HK-2 (cell line): Measurements from ENCODE around the gene TRPM4.
"Not testable (repeated sequence)": the region's sequence is repeated elsewhere in the genome, so short reads cannot be mapped to it uniquely, and the experiment has no call there.

Source experiments
- DNase-seq: peaks from one replicate; pipeline ENCODE4 v3.0.0-alpha.2; 2018; ENCODE audit not compliant: unreplicated experiment

TRPM4 gene

DNA sequence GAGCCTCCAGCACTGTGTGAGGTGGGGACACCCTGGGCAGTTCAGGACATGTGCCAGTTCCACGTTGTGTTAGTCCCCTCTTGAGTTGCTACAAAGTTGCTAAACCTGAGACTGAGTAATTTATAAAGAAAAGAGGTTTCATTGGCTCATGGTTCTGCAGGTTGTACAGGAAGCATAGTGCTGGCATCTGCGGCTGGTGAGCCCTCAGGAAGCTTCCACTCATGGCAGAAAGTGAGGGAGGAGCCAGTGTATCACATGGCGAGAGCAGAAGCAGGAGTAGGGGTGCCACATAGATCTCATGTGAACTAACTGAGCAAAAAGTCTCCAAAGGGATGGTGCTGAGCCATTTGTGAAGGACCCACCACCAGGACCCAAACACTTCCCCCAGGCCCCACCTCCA, 33.2 kb downstream of the TRPM4 start:
- DNase-seq, result no peak

DNA sequence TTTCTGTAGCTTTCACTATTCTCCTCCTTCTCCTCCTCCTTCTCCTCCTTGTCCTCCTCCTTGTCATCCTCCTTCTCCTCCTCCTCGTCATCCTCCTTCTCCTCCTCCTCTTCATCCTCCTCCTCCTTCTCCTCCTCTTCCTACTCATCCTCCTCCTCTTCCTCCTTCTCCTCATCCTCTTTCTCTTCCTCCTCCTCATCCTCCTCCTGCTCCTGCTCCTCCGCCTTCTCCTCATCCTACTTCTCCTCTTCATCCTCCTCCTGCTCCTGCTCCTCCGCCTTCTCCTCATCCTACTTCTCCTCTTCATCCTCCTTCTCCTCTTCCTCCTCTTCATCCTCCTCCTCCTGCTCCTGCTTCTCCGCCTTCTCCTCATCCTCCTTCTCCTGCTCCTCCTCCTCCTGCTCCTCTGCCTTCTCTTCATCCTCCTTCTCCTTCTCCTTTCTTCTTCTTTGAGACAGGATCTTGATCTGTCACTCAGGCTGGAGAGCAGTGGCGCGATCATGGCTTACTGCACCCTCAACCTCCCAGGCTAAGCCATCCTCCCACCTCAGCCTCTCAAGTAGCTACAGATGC, 36.3 kb downstream of the TRPM4 start:
- DNase-seq, result no peak

DNA sequence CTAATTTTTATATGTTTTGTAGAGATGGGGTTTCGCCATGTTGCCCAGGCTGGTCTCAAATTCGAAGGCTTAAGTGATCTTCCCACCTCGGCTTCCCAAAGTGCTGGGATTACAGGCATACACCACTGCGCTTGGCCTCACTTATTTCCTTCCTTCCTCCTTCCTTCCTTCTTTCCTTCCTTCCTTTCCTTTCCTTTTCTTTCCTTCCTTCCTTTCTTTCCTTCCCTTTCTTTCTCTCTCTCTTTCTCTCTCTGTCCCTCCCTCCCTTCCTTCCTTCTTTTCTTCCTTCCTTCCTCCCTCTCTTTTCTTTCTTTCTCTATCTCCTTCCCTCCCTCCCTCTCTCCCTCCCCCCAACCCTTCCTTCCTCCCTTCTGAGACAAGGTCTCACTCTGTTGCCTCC, 36.8 kb downstream of the TRPM4 start:
- no peak for DNase-seq

DNA sequence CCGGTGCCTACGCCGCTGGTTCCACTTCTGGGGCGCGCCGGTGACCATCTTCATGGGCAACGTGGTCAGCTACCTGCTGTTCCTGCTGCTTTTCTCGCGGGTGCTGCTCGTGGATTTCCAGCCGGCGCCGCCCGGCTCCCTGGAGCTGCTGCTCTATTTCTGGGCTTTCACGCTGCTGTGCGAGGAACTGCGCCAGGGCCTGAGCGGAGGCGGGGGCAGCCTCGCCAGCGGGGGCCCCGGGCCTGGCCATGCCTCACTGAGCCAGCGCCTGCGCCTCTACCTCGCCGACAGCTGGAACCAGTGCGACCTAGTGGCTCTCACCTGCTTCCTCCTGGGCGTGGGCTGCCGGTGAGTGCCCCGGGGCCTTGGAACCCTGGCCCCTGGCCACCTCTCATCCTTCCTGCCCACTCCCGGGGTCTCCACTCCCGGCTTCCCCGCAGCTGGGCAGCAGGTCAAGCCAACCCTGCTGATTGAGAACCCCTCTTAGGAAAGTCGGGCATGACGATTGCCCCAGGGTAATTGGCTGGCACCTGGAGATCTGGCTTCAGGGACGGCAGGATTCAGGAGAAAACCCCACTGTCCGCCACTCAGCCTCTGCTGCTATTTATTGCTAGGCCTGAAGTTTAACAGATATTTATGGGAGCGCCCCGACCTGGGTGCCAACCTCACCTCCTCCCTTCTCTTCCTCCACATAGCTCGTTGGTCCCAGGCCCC, 39.1 kb downstream of the TRPM4 start:
- DNase-seq, result no peak

DNA sequence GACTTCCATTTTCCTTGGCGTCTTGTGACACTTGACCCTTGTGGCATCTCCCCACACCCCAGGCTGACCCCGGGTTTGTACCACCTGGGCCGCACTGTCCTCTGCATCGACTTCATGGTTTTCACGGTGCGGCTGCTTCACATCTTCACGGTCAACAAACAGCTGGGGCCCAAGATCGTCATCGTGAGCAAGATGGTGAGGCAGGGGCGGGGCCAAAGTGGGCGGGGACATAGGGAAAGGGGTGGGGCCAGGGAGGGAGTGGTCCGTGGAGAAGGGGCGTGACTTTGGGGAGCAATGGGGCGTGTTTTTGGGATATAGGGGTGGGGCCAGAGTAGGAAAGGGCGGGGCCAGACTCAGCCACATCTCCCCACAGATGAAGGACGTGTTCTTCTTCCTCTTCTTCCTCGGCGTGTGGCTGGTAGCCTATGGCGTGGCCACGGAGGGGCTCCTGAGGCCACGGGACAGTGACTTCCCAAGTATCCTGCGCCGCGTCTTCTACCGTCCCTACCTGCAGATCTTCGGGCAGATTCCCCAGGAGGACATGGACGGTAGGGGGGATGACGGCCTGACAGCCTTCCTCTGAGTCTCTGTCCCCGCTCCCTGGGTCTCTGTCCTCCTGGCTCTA, 42.8 kb downstream of the TRPM4 start:
- DNase-seq, result no peak

DNA sequence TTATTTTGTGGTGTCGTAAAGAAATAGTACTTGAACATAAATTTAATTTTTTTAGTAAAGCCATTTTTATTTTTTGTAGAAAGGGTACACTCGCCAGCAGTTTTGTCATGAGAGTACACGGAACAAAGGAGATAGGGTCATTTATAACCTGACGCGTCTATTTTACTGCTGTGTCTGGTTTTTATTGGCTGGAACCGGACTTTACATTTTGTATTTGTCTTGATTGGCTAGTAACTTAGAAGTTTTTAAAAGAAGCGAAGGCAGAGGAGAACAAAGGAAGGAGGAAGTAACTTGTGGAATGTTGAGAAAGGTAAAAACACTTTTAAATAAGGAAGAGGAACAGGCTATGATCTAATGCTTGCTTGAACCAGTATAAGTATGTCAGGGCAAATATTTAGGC, 43.5 kb downstream of the TRPM4 start:
- DNase-seq, result no peak

DNA sequence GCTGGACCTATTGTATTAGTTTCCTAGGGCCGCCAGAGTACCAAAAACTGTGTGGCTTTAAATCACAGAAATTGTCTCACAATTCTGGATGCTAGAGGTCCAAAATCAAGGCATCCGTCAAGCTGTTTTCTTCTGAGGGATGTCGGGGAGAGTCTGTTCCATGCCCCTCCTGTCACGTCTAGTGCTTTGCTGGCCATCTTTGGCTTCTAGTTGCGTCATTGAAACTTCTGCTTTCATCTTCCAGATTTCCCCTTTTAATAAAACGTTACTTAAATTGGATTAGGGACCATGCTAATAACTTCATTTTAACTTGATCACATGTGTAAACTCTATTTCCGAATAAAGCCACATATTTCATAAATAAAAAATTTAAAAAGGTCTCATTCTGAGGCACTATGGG, 47.5 kb downstream of the TRPM4 start:
- no peak for DNase-seq

DNA sequence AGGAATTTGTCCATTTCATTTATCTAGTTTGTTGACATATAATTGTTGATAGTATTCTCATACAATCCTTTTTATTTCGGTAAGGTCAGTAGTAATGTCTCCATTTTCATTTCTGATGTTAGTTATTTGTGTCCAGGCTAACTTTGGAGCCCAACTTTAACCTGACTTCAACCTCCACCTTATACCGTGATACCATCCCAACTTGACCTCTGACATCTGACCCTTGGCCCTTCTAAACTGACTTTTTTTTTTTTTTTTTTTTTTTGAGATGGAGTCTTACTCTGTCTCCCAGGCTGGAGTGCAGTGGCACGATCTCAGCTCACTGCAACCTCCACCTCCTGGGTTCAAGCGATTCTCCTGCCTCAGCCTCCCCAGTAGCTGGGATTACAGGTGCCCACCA, 51.9 kb downstream of the TRPM4 start:
- not testable (repeated sequence) for DNase-seq

DNA sequence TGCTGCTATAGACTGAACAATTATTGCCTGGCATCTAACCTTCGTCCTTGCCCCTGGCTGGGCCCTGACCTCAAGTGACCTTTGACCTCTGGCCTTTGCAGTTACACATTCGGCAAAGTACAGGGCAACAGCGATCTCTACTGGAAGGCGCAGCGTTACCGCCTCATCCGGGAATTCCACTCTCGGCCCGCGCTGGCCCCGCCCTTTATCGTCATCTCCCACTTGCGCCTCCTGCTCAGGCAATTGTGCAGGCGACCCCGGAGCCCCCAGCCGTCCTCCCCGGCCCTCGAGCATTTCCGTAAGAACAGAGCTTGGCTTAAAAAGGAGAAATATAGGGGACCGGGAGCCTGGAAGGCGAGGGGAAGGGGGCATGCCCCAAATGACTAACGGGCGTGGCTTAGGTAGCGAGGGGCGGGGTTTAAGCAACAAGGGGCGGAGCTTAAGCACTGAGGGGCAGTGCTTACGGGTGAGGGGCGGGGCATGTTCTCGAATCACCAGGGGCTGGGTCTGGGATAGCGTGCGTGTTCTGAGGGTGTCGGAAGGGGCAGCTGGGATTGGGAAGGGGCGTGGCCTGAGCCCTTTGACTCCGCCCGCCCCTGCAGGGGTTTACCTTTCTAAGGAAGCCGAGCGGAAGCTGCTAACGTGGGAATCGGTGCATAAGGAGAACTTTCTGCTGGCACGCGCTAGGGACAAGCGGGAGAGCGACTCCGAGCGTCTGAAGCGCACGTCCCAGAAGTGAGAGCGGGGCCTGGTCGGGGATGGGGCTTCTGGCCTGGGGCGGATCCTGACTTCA, 52.7 kb downstream of the TRPM4 start:
- no peak for DNase-seq

DNA sequence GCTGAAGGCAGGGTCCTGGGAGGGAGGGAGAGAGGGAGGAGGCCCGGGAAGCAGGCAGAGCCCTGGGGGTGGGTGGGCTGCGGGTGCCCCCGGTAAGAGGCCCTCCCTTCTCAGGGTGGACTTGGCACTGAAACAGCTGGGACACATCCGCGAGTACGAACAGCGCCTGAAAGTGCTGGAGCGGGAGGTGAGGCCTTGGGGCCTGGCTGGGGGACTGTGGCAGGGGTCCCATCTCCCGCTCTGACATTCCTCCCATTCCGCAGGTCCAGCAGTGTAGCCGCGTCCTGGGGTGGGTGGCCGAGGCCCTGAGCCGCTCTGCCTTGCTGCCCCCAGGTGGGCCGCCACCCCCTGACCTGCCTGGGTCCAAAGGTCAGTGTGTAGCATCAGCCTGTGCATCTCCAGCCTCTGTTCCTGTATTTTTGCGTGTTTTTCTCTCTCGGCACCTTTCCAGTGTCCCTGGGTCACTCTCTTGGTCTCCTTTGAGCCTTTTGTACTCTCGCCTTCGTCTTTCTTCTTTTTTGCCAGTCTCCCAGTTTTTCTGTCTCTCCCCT, 53.4 kb downstream of the TRPM4 start:
- DNase-seq, result no peak

DNA sequence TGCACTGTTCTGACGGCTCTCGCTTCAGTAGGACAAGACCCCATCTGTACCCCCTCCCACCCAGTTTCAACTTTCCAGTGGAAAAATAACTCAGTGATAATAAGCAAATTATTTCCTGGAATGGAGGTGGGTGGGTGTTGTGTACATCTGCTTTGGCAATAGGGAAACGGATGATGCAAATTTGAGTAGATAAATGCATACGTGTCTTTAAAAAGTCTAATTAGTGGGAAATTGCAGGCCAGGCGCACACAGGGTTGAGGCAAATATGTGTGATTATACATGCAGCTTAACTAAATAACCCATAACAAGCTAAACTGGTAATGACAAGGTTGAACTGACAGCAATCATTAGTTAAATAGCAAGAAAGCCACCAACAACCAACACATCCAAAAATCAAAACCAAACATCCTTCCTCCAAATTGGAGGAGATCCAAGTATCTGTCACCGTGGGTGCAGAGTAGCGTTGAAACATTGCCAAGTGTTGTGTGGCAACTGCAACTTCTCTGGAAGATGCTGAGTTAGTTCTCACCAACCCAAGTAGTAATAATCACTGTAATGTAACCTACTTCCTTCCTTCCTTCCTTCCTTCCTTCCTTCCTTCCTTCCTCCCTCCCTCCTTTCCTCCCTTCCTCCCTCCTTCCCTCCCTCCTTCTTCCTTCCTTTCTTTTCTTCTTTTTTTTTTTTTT, 54.6 kb downstream of the TRPM4 start:
- DNase-seq, result no peak

DNA sequence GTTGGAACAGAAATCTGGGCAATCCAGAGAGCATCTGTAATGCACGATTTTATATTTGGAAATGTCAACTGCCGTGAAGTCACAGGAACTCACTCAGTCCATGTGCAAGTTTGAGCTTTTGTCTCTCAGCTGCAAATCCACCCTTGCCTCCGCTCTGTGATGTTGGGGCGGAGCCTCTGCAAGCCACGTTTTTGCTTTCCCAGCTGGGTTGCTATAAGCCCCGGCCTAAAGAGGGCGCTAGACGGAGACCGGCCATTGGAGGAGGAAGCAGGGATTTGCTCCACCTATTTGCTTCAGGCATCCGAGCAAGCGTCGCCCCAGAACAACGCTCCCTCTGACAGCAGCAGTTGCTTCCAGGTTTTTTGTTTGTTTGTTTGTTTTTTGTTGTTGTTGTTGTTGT, 56.2 kb downstream of the TRPM4 start:
- DNase-seq, result no peak

DNA sequence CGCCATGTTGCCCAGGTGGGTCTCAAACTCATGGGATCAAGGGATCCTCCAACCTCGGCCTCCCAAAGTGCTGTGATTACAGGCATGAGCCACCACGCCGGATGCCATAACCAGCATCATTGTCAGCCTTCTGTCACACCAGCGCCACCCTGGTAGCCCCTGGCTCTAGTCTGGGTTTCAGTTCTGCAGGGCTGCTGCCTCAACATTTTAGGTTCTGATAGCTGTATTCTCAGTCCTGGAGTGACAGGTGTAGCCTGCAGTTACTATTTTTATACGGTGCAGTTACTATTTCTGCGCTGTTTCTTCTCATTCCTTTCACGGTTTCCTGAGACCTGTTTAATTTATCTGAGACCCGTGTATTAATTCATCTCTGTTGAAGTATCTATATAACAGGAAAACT, 57.1 kb downstream of the TRPM4 start:
- no peak for DNase-seq

DNA sequence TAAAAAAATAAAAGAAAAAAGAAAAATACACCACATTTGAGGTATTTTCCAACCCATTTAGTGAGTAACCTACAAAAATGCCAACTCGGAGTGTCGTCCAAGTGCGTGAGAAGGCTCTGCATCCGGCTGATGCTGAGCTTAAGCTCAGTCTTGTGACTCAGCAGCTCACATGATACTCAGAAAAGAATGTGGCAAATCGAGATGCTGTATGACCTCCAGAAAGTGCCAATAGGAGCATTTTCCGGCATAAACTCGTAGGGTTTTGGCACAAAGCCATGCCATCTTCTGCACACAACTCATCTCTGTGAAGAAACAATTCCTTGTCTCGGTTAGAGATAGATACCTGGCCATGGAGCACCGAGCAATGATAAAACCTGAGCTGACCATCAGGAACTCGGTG, 58.5 kb downstream of the TRPM4 start:
- DNase-seq, result no peak

DNA sequence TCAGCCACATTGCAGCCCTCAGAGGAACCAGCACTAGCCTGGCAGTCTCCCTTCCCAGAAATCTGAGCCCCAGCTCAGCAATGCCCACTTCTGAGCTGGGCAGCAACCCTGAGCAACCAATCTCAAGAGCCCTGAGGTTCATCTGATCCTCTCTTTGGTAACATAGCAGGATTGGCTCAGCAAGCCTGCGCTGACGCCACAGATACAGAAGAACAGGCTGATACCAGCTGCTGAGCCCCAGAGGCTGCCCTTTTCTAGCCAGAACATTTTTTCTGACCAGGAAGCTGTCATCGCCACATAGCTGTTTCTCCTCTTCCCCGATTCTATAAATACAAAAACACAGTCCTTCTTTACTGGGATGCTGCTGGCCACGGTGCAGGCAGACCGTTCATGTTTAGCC, 59.8 kb downstream of the TRPM4 start:
- no peak for DNase-seq

DNA sequence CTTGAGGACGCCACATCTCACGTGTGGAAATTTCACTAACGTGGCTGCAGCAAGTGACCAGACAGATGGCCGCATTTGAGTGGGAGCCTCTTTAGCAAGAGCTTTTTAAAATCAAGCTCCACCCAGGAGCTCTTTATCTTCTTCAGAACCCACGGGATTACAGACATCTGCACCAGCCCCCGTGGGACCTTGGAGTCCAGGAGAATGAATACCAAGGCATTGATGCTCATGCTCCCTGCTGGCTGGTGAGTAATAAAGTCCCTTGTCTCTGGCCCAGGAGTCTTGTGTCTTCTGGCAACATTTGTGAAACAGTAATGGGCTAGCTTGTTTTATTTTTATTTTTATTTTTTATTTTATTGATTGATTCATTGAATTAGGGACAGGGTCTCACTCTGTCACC, 64.4 kb downstream of the TRPM4 start:
- DNase-seq, result no peak

DNA sequence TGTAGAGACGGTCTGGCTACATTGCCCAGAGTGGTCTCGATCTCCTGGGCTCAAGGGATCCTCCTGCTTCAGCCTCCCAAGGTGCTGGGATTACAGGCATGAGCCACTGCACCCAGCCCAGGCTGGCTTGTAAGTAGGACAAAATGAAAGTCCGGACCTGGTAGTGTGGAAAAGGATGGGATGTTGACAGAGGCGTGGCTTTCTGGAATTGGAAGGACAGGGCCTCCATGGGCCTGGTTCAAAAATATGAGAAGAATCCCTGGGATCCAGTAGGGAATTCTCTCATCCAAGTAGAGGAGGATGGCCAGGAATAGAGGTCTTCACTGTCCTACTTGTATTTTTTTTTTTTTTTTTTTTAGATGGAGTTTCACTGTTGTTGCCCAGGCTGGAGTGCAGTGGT, 64.9 kb downstream of the TRPM4 start:
- DNase-seq, result no peak

DNA sequence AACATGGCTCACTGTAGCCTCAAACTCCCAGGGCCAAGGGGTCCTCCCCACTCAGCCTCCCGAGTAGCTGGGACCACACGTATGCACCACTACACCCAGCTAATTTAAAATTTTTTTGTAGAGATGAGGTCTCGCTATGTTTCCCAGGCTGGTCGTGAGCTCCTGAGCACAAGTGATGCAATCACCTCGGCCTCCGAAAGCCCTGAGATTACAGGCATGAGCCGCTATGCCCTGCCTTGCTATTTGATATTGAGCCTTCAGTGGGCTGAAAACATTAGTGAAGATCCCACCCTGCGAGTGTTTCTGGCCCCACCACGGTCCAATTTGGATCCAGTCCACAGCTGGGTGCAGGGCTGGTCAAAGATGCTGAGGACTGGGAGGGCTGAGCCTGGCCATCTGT, 65.9 kb downstream of the TRPM4 start:
- DNase-seq, result no peak

DNA sequence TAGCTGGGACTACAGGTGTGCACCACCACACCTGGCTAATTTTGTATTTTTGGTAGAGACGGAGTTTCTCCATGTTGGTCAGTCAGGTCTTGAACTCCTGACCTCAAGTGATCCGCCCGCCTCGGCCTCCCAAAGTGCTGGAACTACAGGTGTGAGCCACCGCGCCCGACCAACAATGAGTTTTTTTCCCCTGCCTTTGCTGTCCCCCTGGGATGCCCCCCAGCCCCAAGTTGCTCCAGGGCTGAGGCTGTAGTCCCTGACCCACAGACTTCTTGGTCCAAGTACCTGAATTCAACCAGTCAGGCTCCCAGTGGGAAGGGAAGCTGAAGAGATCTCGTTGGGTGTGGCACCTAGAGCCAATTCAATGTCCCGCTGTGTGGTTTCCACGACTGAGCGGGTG, 66.8 kb downstream of the TRPM4 start:
- not testable (repeated sequence) for DNase-seq

DNA sequence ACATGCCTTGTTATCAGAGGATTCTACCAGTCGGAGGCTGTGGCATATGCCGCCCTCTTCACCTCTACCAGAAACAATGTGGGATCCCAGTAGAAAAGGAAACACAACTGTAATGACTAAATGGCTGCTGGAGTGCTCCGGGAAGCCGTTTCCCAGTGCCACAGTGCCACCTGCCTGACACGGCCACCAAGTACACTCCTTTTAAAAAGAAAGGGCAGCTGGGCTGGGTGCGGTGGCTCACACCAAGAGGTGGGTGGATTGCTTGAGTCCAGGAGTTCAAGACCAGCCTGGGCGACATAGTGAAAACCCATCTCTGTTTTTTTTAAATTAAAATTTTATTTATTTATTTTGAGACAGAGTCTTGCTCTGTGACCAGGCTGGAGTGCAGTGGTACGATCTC, 67.3 kb downstream of the TRPM4 start:
- peak; percentile 67 for DNase-seq

DNA sequence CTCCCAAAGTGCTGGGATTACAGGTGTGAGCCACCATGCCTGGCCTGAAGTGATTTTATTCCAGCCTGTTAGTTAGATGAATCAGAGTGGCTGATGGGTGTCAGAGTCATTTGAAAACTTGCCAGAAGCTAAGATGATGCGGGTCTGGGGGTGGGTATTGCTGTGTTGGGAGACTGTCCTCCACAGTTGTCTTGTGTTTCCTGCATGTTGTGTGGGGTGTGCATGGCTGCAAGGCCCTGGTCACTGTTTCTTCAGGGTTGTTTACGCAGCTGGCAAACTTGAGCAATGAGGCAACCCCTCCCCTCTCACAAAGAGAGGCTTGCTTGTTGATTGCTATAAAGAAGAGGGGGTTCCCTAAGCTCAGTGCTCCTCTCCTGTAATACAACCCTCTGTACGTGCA, 71.8 kb downstream of the TRPM4 start:
- no peak for DNase-seq

DNA sequence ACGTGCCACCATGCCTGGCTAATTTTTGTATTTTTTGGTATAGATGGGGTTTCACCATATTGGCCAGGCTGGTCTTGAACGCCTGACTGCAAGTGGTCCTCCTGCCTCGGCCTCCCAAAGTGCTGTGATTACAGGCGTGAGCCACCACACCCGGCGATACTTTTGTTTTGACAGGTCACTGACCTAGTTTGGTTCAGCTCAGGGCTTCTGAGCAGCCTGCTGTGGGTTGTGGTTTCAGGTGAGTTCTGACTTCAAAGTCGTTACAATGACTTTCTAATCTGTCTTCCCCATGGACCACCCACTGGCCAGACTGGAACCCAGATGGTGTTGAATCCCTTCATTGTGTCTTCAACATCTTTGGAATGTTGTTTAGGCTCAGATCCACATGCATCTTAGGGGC, 73.8 kb downstream of the TRPM4 start:
- no peak for DNase-seq
